Lower leg skin (tissue), 4 donors: Measurements from ENCODE around the gene GLI3. TPM values are rescaled to one million over a fixed set of nuclear protein-coding genes. Genes with fewer than 3 reads are reported as not detected.

Experiments used
- DNase-seq, 2 donors: peaks; one replicate each; pipeline ENCODE4 v3.0.0-alpha.2; 2019; ENCODE audit warnings: low spot score in 2 of 2
- H3K4me3 ChIP-seq: fragments of 200-600 bp; sonication (generic); 2 replicates; pipeline ENCODE4 v1.5.1; 2017; ENCODE audit warnings: mild to moderate bottlenecking, low read depth; ENCODE audit not compliant: poor library complexity, severe bottlenecking
- CTCF ChIP-seq, 3 donors: fragments of 450-650 bp; IDR thresholded peaks; one replicate each; pipeline ENCODE4 v1.5.1; 2016; ENCODE audit warnings: antibody characterized with exemption in 3 of 3, mild to moderate bottlenecking in 3 of 3, moderate library complexity in 2 of 3
- POLR2A ChIP-seq, 2 donors: fragments of 450-650 bp; IDR thresholded peaks; one replicate each; pipeline ENCODE4 v1.6.1; 2016 to 2017; ENCODE audit warnings: antibody characterized with exemption in 2 of 2, mild to moderate bottlenecking in 1 of 2, moderate library complexity in 1 of 2
- WGBS, 2 donors: methylation state at CpG; one replicate each; pipeline ENCODE4 v1.1.5; 2018; 5-methylcytosine and 5-hydroxymethylcytosine counted together
- intact Hi-C: fragments of 100-400 bp; cut with DNase I; formaldehyde crosslinking; loops from one replicate; pipeline ENCODE4 v1.15.0; 2023; ENCODE audit warnings: low total_unique reads
- total RNA-seq, 4 donors: library from RNA; depleted of rRNA; stranded (reverse); fragments of >200 nt; gene quantifications; one replicate each; pipeline ENCODE4 v1.1.0, GENCODE V29; 2016

Gene GLI3
- total RNA-seq, 4 donors from 2014 or later, result 16.4 to 28.2 (median 18.3) TPM

DNA sequence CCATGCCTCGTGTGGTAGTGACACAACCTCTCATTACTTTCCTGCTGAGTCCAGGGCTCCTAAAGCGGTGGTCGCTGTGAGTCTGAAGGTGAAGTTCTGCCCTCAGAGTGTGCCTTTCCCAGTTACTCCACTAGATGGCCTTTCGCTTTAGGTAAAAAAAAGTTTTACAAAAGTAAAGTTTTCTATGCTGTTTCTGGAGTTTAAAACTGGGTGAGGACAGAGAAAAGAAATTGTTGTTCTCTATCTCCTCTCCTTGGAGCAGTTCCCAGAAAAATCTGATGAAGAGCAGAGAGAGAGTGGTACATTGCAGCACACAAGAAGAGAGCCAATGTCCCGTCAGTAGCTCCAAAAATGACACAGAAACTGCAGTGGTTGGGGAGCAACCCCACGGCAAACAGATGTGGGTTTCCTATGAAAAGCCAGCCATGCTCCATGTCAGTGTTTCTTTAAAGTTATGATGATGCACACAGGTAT lies 257.1 kb downstream of the GLI3 start:
- intact Hi-C loops, result no loop called here
- WGBS, 2 donors, result 24 to 38% methylated on average over 6 of the region's 6 CpGs
- H3K4me3 ChIP-seq, result no peak overlapping the region
- DNase-seq, result no peak
- TF ChIP-seq CTCF (IDR thresholded peaks at IDR 0.05), result no peak
- no peak for TF ChIP-seq POLR2A (IDR thresholded peaks at IDR 0.05)

- TF ChIP-seq CTCF (IDR thresholded peaks at IDR 0.05), result no peak
- TF ChIP-seq POLR2A (IDR thresholded peaks at IDR 0.05), result no peak
- 87 to 91% methylated on average over 4 of the region's 4 CpGs for WGBS, 2 donors
- DNase-seq, result no peak
- intact Hi-C loops, result no loop called here
- H3K4me3 ChIP-seq, result no peak overlapping the region
These were observed 258.2 kb downstream of the GLI3 start for GRCh38 chr7:41978858-41979257.

DNA sequence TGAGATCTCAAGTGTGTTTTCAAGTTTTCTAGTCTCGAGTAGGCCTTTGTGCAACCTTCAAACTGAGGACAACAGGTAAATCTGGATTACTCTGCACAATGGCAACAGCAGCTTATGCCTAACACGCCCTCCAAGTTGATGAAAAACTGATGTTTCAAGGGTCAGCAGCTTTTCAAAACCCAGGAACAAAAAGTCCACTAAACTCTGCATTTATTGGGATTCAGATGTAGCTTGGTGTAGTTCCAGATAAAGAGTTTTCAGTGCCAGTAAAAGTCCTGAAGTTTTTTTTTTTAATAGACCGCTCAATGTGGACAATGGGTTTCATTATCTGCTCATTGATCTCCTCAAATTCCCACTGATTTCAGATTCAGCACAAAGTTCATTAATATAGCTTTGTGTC lies 259.3 kb downstream of the GLI3 start:
- 74 to 81% methylated on average over 3 of the region's 3 CpGs for WGBS, 2 donors
- no peak for DNase-seq
- no peak for TF ChIP-seq POLR2A (IDR thresholded peaks at IDR 0.05)
- no peak for TF ChIP-seq CTCF (IDR thresholded peaks at IDR 0.05)
- intact Hi-C loops, result no loop called here
- no peak overlapping the region for H3K4me3 ChIP-seq

GRCh38 chr7:41977151-41977651 lies 259.8 kb downstream of the GLI3 start:
- no peak overlapping the region for H3K4me3 ChIP-seq
- no peak for TF ChIP-seq CTCF (IDR thresholded peaks at IDR 0.05)
- no peak for TF ChIP-seq POLR2A (IDR thresholded peaks at IDR 0.05)
- intact Hi-C loops, result no loop called here
- no peak for DNase-seq
- WGBS, 2 donors, result 57% methylated on average over 9 of the region's 9 CpGs

DNA sequence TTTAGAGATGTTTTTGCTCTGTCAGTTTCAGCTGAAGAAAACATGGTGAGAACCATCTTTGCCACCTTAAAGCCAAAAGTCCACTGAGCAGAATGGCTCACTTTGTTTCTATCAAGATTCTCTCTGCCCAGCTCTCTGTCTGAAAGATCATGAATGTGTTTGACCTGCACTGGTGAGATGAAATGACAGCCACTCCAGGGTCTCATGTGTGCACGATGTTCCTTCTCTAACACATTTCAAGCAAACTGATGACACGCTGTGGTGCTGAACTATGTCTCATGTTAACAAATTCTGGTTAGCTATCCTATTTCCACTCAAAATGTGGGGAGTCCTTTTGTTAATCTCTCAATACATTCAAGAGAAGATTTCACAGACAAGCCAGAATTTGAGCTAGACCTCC lies 260.6 kb downstream of the GLI3 start:
- 95 to 97% methylated on average over 2 of the region's 2 CpGs for WGBS, 2 donors
- DNase-seq, result no peak
- TF ChIP-seq POLR2A (IDR thresholded peaks at IDR 0.05) (no peak), CTCF (IDR thresholded peaks at IDR 0.05) (no peak)
- intact Hi-C loops, result no loop called here
- H3K4me3 ChIP-seq, result no peak overlapping the region

- intact Hi-C loops, result no loop called here
- no peak overlapping the region for H3K4me3 ChIP-seq
- no peak for DNase-seq
- TF ChIP-seq CTCF (IDR thresholded peaks at IDR 0.05) (no peak), POLR2A (IDR thresholded peaks at IDR 0.05) (no peak)
These were observed 261.2 kb downstream of the GLI3 start for GRCh38 chr7:41975849-41976248.
